Suprapubic skin (tissue), 4 donors: Measurements from ENCODE around the gene ZNF518A. TPM values are rescaled to one million over a fixed set of nuclear protein-coding genes. Genes with fewer than 3 reads are reported as not detected.

Experiments used
- DNase-seq, 2 donors: peaks; one replicate each; pipeline ENCODE4 v3.0.0-alpha.2; 2019; ENCODE audit warnings: low spot score in 2 of 2
- H3K27ac ChIP-seq: fragments of 200-600 bp; sonication (generic); one replicate; pipeline ENCODE4 v1.5.1; 2019
- H3K27me3 ChIP-seq: fragments of 200-600 bp; sonication (generic); one replicate; pipeline ENCODE4 v1.5.1; 2019
- H3K36me3 ChIP-seq: fragments of 200-600 bp; sonication (generic); one replicate; pipeline ENCODE4 v1.5.1; 2019
- H3K4me1 ChIP-seq: fragments of 200-600 bp; sonication (generic); one replicate; pipeline ENCODE4 v1.5.1; 2019
- H3K4me3 ChIP-seq: fragments of 200-600 bp; sonication (generic); one replicate; pipeline ENCODE4 v1.5.1; 2019; ENCODE audit warnings: mild to moderate bottlenecking
- H3K9me3 ChIP-seq: fragments of 200-600 bp; sonication (generic); one replicate; pipeline ENCODE4 v1.5.1; 2019
- CTCF ChIP-seq, 2 donors: fragments of 200-600 bp in 1 of 2; fragments of 450-650 bp in 1 of 2; sonication (generic) in 1 of 2; IDR thresholded peaks; one replicate each; pipeline ENCODE4 v1.5.1; 2016 to 2019; ENCODE audit warnings: antibody characterized with exemption in 2 of 2, mild to moderate bottlenecking in 1 of 2, moderate library complexity in 1 of 2
- EP300 ChIP-seq: sonication (generic); formaldehyde crosslinking; IDR thresholded peaks from one replicate; pipeline ENCODE4 v1.6.1; 2017; ENCODE audit warnings: antibody characterized with exemption
- POLR2A ChIP-seq, 2 donors: fragments of 450-650 bp; IDR thresholded peaks; one replicate each; pipeline ENCODE4 v1.6.1; 2017; ENCODE audit warnings: antibody characterized with exemption in 2 of 2, mild to moderate bottlenecking in 2 of 2, moderate library complexity in 2 of 2
- POLR2AphosphoS5 ChIP-seq, 3 donors: sonication (generic); formaldehyde crosslinking; IDR thresholded peaks; one replicate each; pipeline ENCODE4 v1.6.1; 2017; ENCODE audit warnings: antibody characterized with exemption in 3 of 3
- WGBS: methylation state at CpG from one replicate; pipeline ENCODE4 v1.1.5; 2018; 5-methylcytosine and 5-hydroxymethylcytosine counted together
- total RNA-seq, 4 donors: library from RNA; depleted of rRNA; stranded (reverse); fragments of >200 nt; gene quantifications; one replicate each; pipeline ENCODE4 v1.1.0, GENCODE V29; 2016

The ZNF518A gene
- total RNA-seq, 4 donors from 2014 or later, result 10.7 to 19.9 (median 17.5) TPM

DNA sequence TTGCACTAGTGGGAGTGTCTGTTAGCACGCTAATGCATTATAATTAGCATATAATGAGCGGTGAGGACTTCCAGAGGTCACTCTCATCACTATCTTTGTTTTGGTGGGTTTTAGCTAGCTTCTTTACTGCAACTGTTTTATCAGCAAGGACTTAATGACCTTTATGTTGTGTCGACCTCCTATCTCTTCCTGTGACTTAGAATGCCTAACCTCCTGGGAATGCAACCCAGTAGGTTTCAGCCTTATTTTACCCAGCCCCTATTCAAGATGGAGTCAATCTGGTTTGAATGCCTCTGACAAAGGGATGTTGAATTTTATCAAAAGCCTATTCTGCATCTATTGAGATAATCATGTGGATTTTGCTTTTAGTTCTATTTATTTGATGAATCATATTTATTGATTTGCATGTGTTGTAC lies 22.5 kb upstream of the ZNF518A start:
- peaks cover 80% of the 10 kb centered on the region for H3K27me3 ChIP-seq
- H3K36me3 ChIP-seq, result no peaks in the 10 kb centered on the region
- WGBS, result 61% methylated on average over 3 of the region's 3 CpGs
- TF ChIP-seq CTCF (IDR thresholded peaks at IDR 0.05), result no peak
- TF ChIP-seq POLR2A (IDR thresholded peaks at IDR 0.05), result no peak
- TF ChIP-seq EP300, result no peak
- TF ChIP-seq POLR2AphosphoS5 (IDR thresholded peaks at IDR 0.05), result no peak
- H3K27ac ChIP-seq, result no peak overlapping the region
- no peak overlapping the region for H3K4me3 ChIP-seq
- DNase-seq, result no peak
- no peaks in the 10 kb centered on the region for H3K4me1 ChIP-seq
- H3K9me3 ChIP-seq, result no peaks in the 10 kb centered on the region

GRCh38 chr10:96112531-96112930 lies 17.6 kb upstream of the ZNF518A start:
- WGBS, result 94% methylated on average over 7 of the region's 7 CpGs
- H3K27me3 ChIP-seq, result peaks cover 81% of the 10 kb centered on the region

DNA sequence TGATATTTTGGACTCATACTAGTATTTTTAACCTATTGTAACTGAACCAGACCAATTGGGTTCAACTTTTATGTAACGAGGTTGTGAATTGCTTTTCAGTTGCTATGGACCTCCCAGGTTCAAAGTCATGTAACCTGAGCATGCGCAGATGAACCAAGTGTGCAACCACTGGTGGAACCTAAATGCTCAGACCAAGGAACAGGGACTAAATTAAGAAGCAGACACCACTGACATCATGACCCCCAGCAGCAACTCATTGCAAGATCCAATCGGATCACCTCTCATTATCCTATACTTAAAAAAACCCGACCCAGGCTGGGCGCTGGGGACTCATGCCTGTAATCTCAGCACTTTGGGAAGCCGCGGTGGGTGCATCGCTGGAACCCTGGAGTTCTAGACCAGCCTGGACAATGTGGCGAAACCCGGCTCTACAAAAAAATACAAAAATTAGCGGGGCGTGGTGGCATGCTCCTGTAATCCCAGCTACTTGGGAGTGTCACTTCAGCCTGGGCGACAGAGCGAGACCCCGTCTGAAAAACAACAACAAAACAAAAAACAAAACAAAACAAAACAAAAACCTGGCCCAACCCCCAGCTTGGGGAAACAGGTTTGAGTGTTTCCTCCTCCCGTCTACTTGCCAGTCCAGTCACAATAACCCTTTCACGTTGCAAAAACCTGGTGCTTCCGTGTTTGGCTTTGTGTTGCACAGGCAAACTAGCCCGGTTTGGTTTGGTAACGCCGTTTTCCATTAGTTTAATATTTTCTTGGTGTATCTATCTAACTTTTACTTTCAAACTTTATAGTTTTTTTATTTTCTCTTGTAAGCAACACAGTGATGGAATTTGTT lies 11.3 kb upstream of the ZNF518A start:
- Histone ChIP-seq H3K27ac (no peak overlapping the region), H3K4me3 (no peak overlapping the region), H3K36me3 (no peaks in the 10 kb centered on the region), H3K9me3 (no peaks in the 10 kb centered on the region), H3K27me3 (peaks cover 80% of the 10 kb centered on the region), H3K4me1 (no peaks in the 10 kb centered on the region)
- peak in 1 of 2 donors; percentile 62 for DNase-seq
- TF ChIP-seq CTCF (IDR thresholded peaks at IDR 0.05) (no peak), EP300 (no peak), POLR2AphosphoS5 (IDR thresholded peaks at IDR 0.05) (no peak), POLR2A (IDR thresholded peaks at IDR 0.05) (no peak)
- 84% methylated on average over 21 of the region's 21 CpGs for WGBS

More at GRCh38 chr10:96112531-96112930, 17.6 kb upstream of the ZNF518A start:
- H3K36me3 ChIP-seq, result no peaks in the 10 kb centered on the region
- H3K4me3 ChIP-seq, result no peak overlapping the region
- no peak overlapping the region for H3K27ac ChIP-seq
- no peaks in the 10 kb centered on the region for H3K9me3 ChIP-seq
- TF ChIP-seq POLR2AphosphoS5 (IDR thresholded peaks at IDR 0.05) (no peak), EP300 (no peak), CTCF (IDR thresholded peaks at IDR 0.05) (no peak), POLR2A (IDR thresholded peaks at IDR 0.05) (no peak)
- no peak for DNase-seq
- H3K4me1 ChIP-seq, result no peaks in the 10 kb centered on the region

- no peak for DNase-seq
- H3K27ac ChIP-seq, result no peak overlapping the region
- no peaks in the 10 kb centered on the region for H3K4me1 ChIP-seq
- no peaks in the 10 kb centered on the region for H3K36me3 ChIP-seq
- no peak overlapping the region for H3K4me3 ChIP-seq
- TF ChIP-seq CTCF (IDR thresholded peaks at IDR 0.05) (no peak), POLR2A (IDR thresholded peaks at IDR 0.05) (no peak), POLR2AphosphoS5 (IDR thresholded peaks at IDR 0.05) (no peak), EP300 (no peak)
- H3K27me3 ChIP-seq, result peaks cover 89% of the 10 kb centered on the region
- H3K9me3 ChIP-seq, result no peaks in the 10 kb centered on the region
Observed at GRCh38 chr10:96122824-96123223, 7.3 kb upstream of the ZNF518A start.

- no peaks in the 10 kb centered on the region for H3K9me3 ChIP-seq
- WGBS, result 31% methylated on average over 4 of the region's 4 CpGs
- DNase-seq, result no peak
- H3K4me1 ChIP-seq, result peaks cover 4% of the 10 kb centered on the region
- TF ChIP-seq EP300, result no peak
- TF ChIP-seq CTCF (IDR thresholded peaks at IDR 0.05), result no peak
- TF ChIP-seq POLR2AphosphoS5 (IDR thresholded peaks at IDR 0.05), result no peak
- TF ChIP-seq POLR2A (IDR thresholded peaks at IDR 0.05), result no peak
- no peak overlapping the region for H3K4me3 ChIP-seq
- H3K36me3 ChIP-seq, result no peaks in the 10 kb centered on the region
- H3K27ac ChIP-seq, result no peak overlapping the region
- H3K27me3 ChIP-seq, result peaks cover 93% of the 10 kb centered on the region
Observed at GRCh38 chr10:96124230-96125141, 5.6 kb upstream of the ZNF518A start.
